ENCODE data around the gene CATSPERZ.

The CATSPERZ gene

DNA sequence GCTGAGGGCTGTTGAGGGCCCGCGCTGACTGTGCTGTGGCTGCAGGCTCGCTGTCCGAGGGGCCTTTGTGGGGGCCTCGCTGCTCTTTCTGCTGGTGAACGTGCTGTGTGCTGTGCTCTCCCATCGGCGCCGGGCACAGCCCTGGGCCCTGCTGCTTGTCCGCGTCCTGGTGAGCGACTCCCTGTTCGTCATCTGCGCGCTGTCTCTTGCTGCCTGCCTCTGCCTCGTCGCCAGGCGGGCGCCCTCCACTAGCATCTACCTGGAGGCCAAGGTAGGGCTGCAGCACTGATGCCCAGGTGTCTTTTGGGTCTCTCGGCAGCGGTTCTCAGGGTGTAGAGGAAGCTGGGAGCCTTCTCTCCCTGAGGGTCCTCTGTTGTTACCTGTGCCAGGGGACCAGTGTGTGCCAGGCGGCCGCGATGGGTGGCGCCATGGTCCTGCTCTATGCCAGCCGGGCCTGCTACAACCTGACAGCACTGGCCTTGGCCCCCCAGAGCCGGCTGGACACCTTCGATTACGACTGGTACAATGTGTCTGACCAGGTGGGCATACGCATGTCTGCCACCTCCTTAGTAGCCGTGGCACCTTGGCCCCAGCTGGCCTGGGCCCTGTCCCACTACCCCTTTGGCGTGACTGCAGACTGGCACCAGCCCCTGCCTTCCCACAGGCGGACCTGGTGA is 12.3 kb upstream of the CATSPERZ start:
- DNase-seq: no peak
- TF ChIP-seq, protein P1, sequence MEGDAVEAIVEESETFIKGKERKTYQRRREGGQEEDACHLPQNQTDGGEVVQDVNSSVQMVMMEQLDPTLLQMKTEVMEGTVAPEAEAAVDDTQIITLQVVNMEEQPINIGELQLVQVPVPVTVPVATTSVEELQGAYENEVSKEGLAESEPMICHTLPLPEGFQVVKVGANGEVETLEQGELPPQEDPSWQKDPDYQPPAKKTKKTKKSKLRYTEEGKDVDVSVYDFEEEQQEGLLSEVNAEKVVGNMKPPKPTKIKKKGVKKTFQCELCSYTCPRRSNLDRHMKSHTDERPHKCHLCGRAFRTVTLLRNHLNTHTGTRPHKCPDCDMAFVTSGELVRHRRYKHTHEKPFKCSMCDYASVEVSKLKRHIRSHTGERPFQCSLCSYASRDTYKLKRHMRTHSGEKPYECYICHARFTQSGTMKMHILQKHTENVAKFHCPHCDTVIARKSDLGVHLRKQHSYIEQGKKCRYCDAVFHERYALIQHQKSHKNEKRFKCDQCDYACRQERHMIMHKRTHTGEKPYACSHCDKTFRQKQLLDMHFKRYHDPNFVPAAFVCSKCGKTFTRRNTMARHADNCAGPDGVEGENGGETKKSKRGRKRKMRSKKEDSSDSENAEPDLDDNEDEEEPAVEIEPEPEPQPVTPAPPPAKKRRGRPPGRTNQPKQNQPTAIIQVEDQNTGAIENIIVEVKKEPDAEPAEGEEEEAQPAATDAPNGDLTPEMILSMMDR (IDR thresholded peaks at IDR 0.05): no peak
- Mint-ChIP-seq H3K27ac (no peak overlapping the region), H3K36me3 (ENCODE audit: low read depth) (no peaks in the 10 kb centered on the region), H3K27me3 (ENCODE audit: low read depth, poor library complexity) (peaks cover 37% of the 10 kb centered on the region), H3K4me3 (no peak overlapping the region), H3K4me1 (peaks cover 17% of the 10 kb centered on the region), H3K9me3 (no peaks in the 10 kb centered on the region)

DNA sequence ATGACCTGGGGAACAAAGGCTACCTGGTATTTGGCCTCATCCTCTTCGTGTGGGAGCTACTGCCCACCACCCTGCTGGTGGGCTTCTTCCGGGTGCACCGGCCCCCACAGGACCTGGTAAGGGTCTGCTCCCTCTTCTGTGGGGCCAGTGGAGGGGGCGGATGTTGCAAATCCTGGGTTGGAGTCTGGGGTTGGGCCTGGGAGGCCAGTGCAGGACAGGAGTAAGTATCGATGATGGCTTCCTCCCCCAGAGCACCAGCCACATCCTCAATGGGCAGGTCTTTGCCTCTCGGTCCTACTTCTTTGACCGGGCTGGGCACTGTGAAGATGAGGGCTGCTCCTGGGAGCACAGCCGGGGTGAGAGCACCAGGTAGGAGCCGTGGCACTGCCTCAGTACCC is 11.8 kb upstream of the CATSPERZ start:
- peaks cover 42% of the 10 kb centered on the region for H3K27me3 Mint-ChIP-seq (ENCODE audit: low read depth, poor library complexity)
- DNase-seq: no peak
- H3K4me1 Mint-ChIP-seq: peaks cover 14% of the 10 kb centered on the region
- no peak overlapping the region for H3K27ac Mint-ChIP-seq
- H3K36me3 Mint-ChIP-seq (ENCODE audit: low read depth): no peaks in the 10 kb centered on the region
- H3K9me3 Mint-ChIP-seq: no peaks in the 10 kb centered on the region
- TF ChIP-seq, protein P1 (IDR thresholded peaks at IDR 0.05): no peak
- H3K4me3 Mint-ChIP-seq: no peak overlapping the region

DNA sequence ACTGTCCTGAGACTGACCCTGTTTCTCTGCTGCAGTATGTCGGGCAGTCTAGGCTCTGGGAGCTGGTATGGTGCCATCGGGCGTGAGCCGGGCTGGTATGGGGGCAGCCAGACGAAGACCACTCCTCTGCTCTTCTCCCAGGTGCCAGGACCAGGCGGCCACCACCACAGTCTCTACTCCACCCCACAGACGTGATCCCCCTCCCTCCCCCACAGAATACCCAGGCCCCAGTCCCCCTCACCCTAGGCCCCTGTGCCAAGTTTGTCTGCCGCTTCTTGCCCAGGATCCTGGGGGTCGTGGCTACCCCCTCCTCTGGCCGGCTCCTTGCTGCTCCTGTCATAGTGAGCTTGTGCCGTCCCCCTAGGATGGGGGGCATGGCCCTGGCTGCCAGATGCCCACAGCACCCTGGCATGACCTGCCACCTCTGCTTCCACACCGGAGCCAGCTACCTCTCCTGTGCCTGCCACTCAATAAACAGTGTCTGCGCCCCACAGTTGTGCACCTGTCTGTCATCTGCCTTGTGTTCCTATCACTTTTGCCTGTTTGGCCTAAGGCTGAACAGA is 11.1 kb upstream of the CATSPERZ start:
- Mint-ChIP-seq H3K36me3 (ENCODE audit: low read depth) (no peaks in the 10 kb centered on the region), H3K9me3 (no peaks in the 10 kb centered on the region), H3K27ac (no peak overlapping the region), H3K27me3 (ENCODE audit: low read depth, poor library complexity) (peaks cover 50% of the 10 kb centered on the region), H3K4me3 (no peak overlapping the region), H3K4me1 (peaks cover 14% of the 10 kb centered on the region)
- TF ChIP-seq, protein P1 (IDR thresholded peaks at IDR 0.05): no peak
- no peak for DNase-seq

DNA sequence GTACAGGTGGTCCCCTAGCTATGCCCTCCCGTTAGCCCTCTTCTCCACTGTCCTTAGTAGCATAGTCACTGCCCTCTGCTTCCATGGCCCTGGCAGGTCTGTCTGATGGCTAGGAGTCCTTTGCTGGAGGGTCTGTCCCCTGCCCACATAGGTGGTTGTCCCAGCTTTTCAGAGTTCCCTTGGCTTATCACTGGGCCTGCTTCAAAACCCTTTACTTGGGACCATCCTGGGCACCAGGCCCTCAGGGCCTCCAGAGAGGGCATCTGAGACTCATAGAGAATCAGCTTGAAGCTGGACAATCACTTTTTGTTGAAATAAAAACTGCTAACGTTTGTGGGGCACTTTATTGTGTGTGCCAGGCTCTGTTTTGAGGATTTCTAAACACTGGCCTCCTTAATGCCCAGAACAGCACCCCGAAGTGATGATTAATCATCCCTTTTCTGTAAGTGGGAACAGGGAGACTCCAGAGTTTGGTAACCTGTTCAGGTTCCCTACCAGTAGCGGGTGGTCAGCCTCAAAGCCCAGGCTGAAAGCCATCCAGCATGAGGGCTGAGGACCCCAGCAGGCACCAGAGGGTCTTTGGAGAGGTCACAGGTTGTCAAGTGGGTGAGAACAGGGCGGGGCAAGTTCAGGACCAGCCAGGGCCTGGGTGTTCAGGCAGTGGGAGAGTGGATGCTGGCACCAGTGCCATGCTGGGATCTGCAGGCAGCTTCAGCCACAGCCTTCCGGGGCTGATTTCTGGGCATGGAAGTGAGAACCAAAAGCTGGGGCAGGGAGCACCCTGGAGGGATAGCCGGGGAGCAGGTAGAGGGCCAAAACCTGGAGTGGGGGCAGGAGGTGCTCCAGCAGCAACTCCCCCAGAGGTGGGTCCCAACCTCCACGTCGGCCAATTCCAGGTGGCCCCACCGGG is 9.6 kb upstream of the CATSPERZ start:
- Mint-ChIP-seq H3K36me3 (ENCODE audit: low read depth) (no peaks in the 10 kb centered on the region), H3K4me1 (peaks cover 14% of the 10 kb centered on the region), H3K9me3 (no peaks in the 10 kb centered on the region), H3K27me3 (ENCODE audit: low read depth, poor library complexity) (peaks cover 65% of the 10 kb centered on the region), H3K4me3 (peak overlapping the region; percentile 71), H3K27ac (no peak overlapping the region)
- TF ChIP-seq, protein P1 (IDR thresholded peaks at IDR 0.05): no peak
- no peak for DNase-seq

DNA sequence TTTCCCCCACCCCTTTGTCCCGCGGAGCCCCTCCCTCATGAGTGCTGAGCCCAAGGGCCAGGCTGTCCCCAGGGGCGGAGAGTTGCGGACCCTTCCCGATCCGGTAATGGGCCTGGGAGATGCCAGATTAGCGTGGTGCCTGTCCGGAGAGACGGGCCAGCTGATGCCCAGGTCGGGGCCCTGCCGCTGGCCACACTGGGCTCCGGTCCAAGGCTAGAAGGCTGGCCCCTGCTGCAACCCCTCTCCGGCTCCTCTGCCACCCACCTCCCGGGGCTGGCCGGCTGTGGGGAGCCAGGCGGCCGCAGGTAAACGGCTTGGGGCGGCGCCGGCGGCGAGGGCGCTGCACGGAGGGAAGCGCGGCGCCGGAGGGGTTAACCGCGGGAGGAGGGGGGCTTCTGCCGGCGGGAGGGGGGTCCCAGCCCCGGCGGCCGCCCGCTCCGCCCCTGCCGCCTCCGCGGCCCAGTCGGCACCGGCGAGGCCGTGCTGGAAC is 8.9 kb upstream of the CATSPERZ start, which contains the start of gene KCNK4:
Gene KCNK4 (plus strand): TSS at position 41 of the 490 bp plus-strand sequence. CDS start 1,717 bp downstream, outside the sequence.
- H3K27ac Mint-ChIP-seq: no peak within 1 kb of the TSS
- no peak for DNase-seq
- no peaks in the 10 kb centered on the region for H3K36me3 Mint-ChIP-seq (ENCODE audit: low read depth)
- no peaks in the 10 kb centered on the region for H3K9me3 Mint-ChIP-seq
- peaks cover 72% of the 10 kb centered on the region for H3K27me3 Mint-ChIP-seq (ENCODE audit: low read depth, poor library complexity)
- TF ChIP-seq, protein P1 (IDR thresholded peaks at IDR 0.05): no peak
- H3K4me3 Mint-ChIP-seq: peak within 1 kb of the TSS; percentile 71
- peaks cover 12% of the 10 kb centered on the region for H3K4me1 Mint-ChIP-seq

Measured in nephron progenitor cell (in vitro differentiated cells).